Subcutaneous adipose tissue (tissue), 4 donors: ENCODE results near the gene TGFBR3L. TPM values are rescaled to one million over a fixed set of nuclear protein-coding genes. Genes with fewer than 3 reads are reported as not detected.

Experiments
- total RNA-seq, 4 donors: library from RNA; depleted of rRNA; stranded (reverse); fragments of >200 nt; gene quantifications; one replicate each; pipeline ENCODE4 v1.1.0, GENCODE V29; 2016
- TF ChIP-seq, protein P1 (sequence below): fragments of 450-650 bp; IDR thresholded peaks from one replicate; pipeline ENCODE4 v1.5.1; 2016; ENCODE audit warnings: low read depth, mild to moderate bottlenecking, control low read depth, antibody characterized with exemption, moderate library complexity

Gene TGFBR3L
- total RNA-seq, 4 donors from 2014 or later, result not detected

DNA sequence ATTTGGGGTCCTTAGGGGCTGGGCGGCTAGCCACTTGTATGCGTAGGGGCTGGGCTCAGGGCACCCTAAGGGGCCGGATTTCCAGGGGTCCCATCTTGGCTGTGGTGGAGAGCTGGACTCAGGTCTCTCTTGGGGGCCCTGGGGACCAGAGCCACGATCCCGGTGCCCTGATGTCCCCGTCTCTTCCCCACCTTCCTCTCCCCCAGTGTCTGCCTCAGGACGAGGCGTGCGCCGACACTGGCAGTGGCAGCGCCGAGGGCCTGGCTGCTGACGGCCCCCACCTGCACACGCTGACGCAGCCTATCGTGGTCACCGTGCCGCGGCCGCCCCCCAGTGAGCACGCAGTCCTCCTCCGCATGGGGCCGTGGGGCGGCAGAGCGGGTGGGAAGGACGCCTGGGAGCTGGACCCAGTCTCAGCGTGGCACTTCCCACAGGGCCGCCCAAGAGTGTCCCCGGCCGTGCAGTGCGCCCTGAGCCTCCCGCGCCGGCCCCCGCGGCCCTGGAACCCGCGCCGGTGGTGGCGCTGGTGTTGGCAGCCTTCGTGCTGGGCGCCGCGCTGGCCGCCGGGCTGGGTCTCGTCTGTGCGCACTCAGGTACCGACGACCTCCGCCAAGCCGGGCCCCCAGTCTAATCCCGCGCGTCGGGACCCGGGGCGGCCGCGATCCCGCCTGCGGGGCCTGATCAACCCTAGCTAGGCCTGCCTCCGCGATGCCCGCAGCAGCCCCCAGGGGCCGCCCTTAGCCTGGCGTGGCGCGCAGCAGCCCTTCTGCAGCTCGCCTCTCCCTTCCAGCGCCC lies 2.8 kb downstream of the TGFBR3L start:
- TF ChIP-seq, protein P1, sequence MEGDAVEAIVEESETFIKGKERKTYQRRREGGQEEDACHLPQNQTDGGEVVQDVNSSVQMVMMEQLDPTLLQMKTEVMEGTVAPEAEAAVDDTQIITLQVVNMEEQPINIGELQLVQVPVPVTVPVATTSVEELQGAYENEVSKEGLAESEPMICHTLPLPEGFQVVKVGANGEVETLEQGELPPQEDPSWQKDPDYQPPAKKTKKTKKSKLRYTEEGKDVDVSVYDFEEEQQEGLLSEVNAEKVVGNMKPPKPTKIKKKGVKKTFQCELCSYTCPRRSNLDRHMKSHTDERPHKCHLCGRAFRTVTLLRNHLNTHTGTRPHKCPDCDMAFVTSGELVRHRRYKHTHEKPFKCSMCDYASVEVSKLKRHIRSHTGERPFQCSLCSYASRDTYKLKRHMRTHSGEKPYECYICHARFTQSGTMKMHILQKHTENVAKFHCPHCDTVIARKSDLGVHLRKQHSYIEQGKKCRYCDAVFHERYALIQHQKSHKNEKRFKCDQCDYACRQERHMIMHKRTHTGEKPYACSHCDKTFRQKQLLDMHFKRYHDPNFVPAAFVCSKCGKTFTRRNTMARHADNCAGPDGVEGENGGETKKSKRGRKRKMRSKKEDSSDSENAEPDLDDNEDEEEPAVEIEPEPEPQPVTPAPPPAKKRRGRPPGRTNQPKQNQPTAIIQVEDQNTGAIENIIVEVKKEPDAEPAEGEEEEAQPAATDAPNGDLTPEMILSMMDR, result no peak

GRCh38 chr19:7918615-7919421 lies 4.2 kb downstream of the TGFBR3L start:
- TF ChIP-seq, protein P1, result no peak

GRCh38 chr19:7919610-7920518 lies 5.2 kb downstream of the TGFBR3L start, which contains the start of gene SNAPC2:
Gene SNAPC2, plus strand, starts transcription at chr19:7920338. Its CDS starts 29 bp downstream, at chr19:7920367.
- TF ChIP-seq, protein P1, result no peak

GRCh38 chr19:7920519-7921301 lies 6.1 kb downstream of the TGFBR3L start:
- TF ChIP-seq, protein P1, result no peak

- TF ChIP-seq, protein P1, result no peak
Measured at GRCh38 chr19:7921302-7921966, 6.8 kb downstream of the TGFBR3L start.
